BJ (cell line): ENCODE measurements around the gene KLF11. TPM values are rescaled to one million over a fixed set of nuclear protein-coding genes. Genes with fewer than 3 reads are reported as not detected.

Source experiments
- CTCF ChIA-PET: fragments of 350-600 bp; formaldehyde crosslinking; extraction: SDS; loops from one replicate; lab custom pipeline; 2021; ENCODE audit warnings: antibody characterized with exemption, inconsistent platforms; lab: Yijun Ruan, JAX
- POLR2A ChIA-PET: fragments of 300-600 bp; sonication (Branson Sonifier 250); formaldehyde crosslinking; extraction: SDS; loops from one replicate; lab custom pipeline; 2021; ENCODE audit warnings: antibody characterized with exemption; lab: Charles Lee
- DNase-seq: peaks from one replicate; pipeline ENCODE4 v3.0.0-alpha.2; 2011; ENCODE audit warnings: low read depth
- H3K27me3 ChIP-seq: 2 replicates; pipeline ENCODE4 v1.6.0; 2011; ENCODE audit warnings: low read length; ENCODE audit not compliant: control insufficient read depth, insufficient read depth
- H3K36me3 ChIP-seq: 2 replicates; pipeline ENCODE4 v1.5.1; 2011; ENCODE audit warnings: low read length; ENCODE audit not compliant: control insufficient read depth, insufficient read depth
- H3K4me3 ChIP-seq: 2 replicates; pipeline ENCODE4 v1.5.1; 2011; ENCODE audit warnings: low read depth, mild to moderate bottlenecking, control low read depth, low read length
- CTCF ChIP-seq: IDR thresholded peaks from 2 replicates; pipeline ENCODE4 v1.5.1; 2011; ENCODE audit warnings: low read depth, mild to moderate bottlenecking, control low read depth, inconsistent platforms, low read length, moderate library complexity; ENCODE audit not compliant: insufficient read depth
- polyA plus RNA-seq: library from polyadenylated mRNA; depleted of rRNA; stranded (reverse); fragments of >200 nt; gene quantifications from 2 replicates; pipeline ENCODE4 v1.2.3, GENCODE V29; 2011

The KLF11 gene
- polyA plus RNA-seq, 1 experiment, result 21.7 TPM

- ChIA-PET CTCF (interaction anchor here (1.1 to 5.6 kb wide), 4 partner anchors 9 to 75 kb away, joined by 3 to 40 read pairs (median 10); no protein-coding TSS in a partner anchor), POLR2A (no interaction called here)
- Histone ChIP-seq H3K36me3 (peaks cover 6% of the 10 kb centered on the region), H3K4me3 (no peak overlapping the region), H3K27me3 (no peaks in the 10 kb centered on the region; the same call in 1 of the 2 replicates)
- DNase-seq, result no peak
- TF ChIP-seq CTCF, result no peak
Measured at GRCh38 chr2:10059016-10059351, 15.6 kb downstream of the KLF11 start.

- H3K36me3 ChIP-seq, result peaks cover 4% of the 10 kb centered on the region
- DNase-seq, result no peak
- POLR2A ChIA-PET, result no interaction called here
- no peak overlapping the region for H3K4me3 ChIP-seq
- CTCF ChIA-PET, result interaction anchor here (0.9 to 5.6 kb wide), 3 partner anchors 10 to 375 kb away, joined by 4 to 40 read pairs (median 6); no protein-coding TSS in a partner anchor
- no peaks in the 10 kb centered on the region; the same call in 1 of the 2 replicates for H3K27me3 ChIP-seq
- no peak for TF ChIP-seq CTCF
Measured at GRCh38 chr2:10059552-10060335, 16.4 kb downstream of the KLF11 start.

- no peaks in the 10 kb centered on the region; the same call in 1 of the 2 replicates for H3K27me3 ChIP-seq
- CTCF ChIA-PET, result interaction anchor here (2.0 to 5.6 kb wide), 2 partner anchors 8 to 11 kb away, joined by 6 to 40 read pairs; no protein-coding TSS in a partner anchor
Measured at GRCh38 chr2:10061221-10061925, 18.0 kb downstream of the KLF11 start.

GRCh38 chr2:10062931-10063365 lies 19.6 kb downstream of the KLF11 start:
- Histone ChIP-seq H3K27me3 (no peaks in the 10 kb centered on the region; the same call in 1 of the 2 replicates), H3K4me3 (no peak overlapping the region), H3K36me3 (no peaks in the 10 kb centered on the region)
- no peak for DNase-seq
- no peak for TF ChIP-seq CTCF
- POLR2A ChIA-PET, result no interaction called here
- CTCF ChIA-PET, result interaction anchor here (0.6 to 0.8 kb wide), 2 partner anchors 9 to 10 kb away, joined by 3 read pairs; no protein-coding TSS in a partner anchor

More at GRCh38 chr2:10061221-10061925, 18.0 kb downstream of the KLF11 start:
- no peak for DNase-seq
- no peak for TF ChIP-seq CTCF
- Histone ChIP-seq H3K36me3 (no peaks in the 10 kb centered on the region), H3K4me3 (no peak overlapping the region)
- POLR2A ChIA-PET, result no interaction called here

GRCh38 chr2:10063566-10063965 lies 20.2 kb downstream of the KLF11 start:
- ChIA-PET CTCF (interaction anchor here (0.6 to 1.6 kb wide), 2 partner anchors 8 to 9 kb away, joined by 3 to 4 read pairs; no protein-coding TSS in a partner anchor), POLR2A (no interaction called here)
- H3K27me3 ChIP-seq, result no peaks in the 10 kb centered on the region; the same call in 1 of the 2 replicates
- no peak for DNase-seq
- H3K4me3 ChIP-seq, result no peak overlapping the region
- no peak for TF ChIP-seq CTCF
- H3K36me3 ChIP-seq, result no peaks in the 10 kb centered on the region
